WTC11 (cell line): ENCODE measurements around the gene AP1G2. TPM values are rescaled to one million over a fixed set of nuclear protein-coding genes. Genes with fewer than 3 reads are reported as not detected.

Experiments used
- ATAC-seq: fragments of 200-7000 bp; cut with Tn5 transposase; 2 replicates; pipeline ENCODE4 v1.10.0; 2021; ENCODE audit warnings: mild to moderate bottlenecking, moderate library complexity
- CTCF ChIA-PET: fragments of 300-600 bp; sonication (Branson Sonifier 250); formaldehyde crosslinking; loops from one replicate; lab custom pipeline; 2021; ENCODE audit warnings: antibody characterized with exemption; lab: Charles Lee
- POLR2A ChIA-PET: fragments of 350-600 bp; sonication (Branson Sonifier 250); formaldehyde crosslinking; loops from one replicate; lab custom pipeline; 2021; ENCODE audit warnings: antibody characterized with exemption; lab: Charles Lee
- DNase-seq: peaks from one replicate; pipeline ENCODE4 v3.0.0; 2021; ENCODE audit warnings: low spot score
- H3K27ac Mint-ChIP-seq: 2 replicates; pipeline ENCODE4 v1.8.0; 2021; ENCODE audit warnings: mixed read lengths
- H3K27me3 Mint-ChIP-seq: 2 replicates; pipeline ENCODE4 v1.8.0; 2021; ENCODE audit warnings: low read depth, mild to moderate bottlenecking, moderate library complexity, mixed read lengths
- H3K36me3 Mint-ChIP-seq: 2 replicates; pipeline ENCODE4 v1.8.0; 2021; ENCODE audit warnings: mixed read lengths
- H3K4me1 Mint-ChIP-seq: 2 replicates; pipeline ENCODE4 v1.8.0; 2022; ENCODE audit warnings: mixed read lengths
- H3K4me3 Mint-ChIP-seq: 2 replicates; pipeline ENCODE4 v1.8.0; 2021; ENCODE audit warnings: mild to moderate bottlenecking, moderate library complexity, mixed read lengths
- H3K9me3 Mint-ChIP-seq: 2 replicates; pipeline ENCODE4 v1.8.0; 2021; ENCODE audit warnings: mixed read lengths
- AR ChIP-seq: fragments of 250-450 bp; sonication (Bioruptor Pico); IDR thresholded peaks from 2 replicates; pipeline ENCODE4 v1.9.0; 2021; ENCODE audit warnings: mild to moderate bottlenecking
- ATF3 ChIP-seq: sonication (generic); formaldehyde crosslinking; conservative IDR thresholded peaks from 2 replicates; pipeline ENCODE4 v1.8.1; 2022; ENCODE audit warnings: mild to moderate bottlenecking, missing genetic modification reagents
- E2F4 ChIP-seq: sonication (generic); formaldehyde crosslinking; IDR thresholded peaks from 2 replicates; pipeline ENCODE4 v1.8.1; 2022; ENCODE audit warnings: low read depth, mild to moderate bottlenecking, moderate library complexity, missing genetic modification reagents, borderline replicate concordance
- ESRRA ChIP-seq: sonication (generic); formaldehyde crosslinking; IDR thresholded peaks from 2 replicates; pipeline ENCODE4 v1.8.1; 2022; ENCODE audit warnings: mild to moderate bottlenecking, missing genetic modification reagents, borderline replicate concordance
- ETV6 ChIP-seq: sonication (generic); formaldehyde crosslinking; IDR thresholded peaks from 2 replicates; pipeline ENCODE4 v1.8.1; 2022; ENCODE audit warnings: mild to moderate bottlenecking, missing genetic modification reagents
- FOXJ3 ChIP-seq: sonication (generic); formaldehyde crosslinking; IDR thresholded peaks from 2 replicates; pipeline ENCODE4 v1.9.0; 2021; ENCODE audit warnings: missing genetic modification reagents, mild to moderate bottlenecking, borderline replicate concordance
- FOXP1 ChIP-seq: sonication (generic); formaldehyde crosslinking; IDR thresholded peaks from 2 replicates; pipeline ENCODE4 v1.8.0; 2022; ENCODE audit warnings: missing genetic modification reagents, mild to moderate bottlenecking, moderate library complexity, borderline replicate concordance
- GABPB1 ChIP-seq: sonication (generic); formaldehyde crosslinking; IDR thresholded peaks from 2 replicates; pipeline ENCODE4 v1.8.1; 2023; ENCODE audit warnings: mild to moderate bottlenecking, missing genetic modification reagents
- JAZF1 ChIP-seq: fragments of 250-450 bp; sonication (Bioruptor Pico); IDR thresholded peaks from 2 replicates; pipeline ENCODE4 v1.9.0; 2021; ENCODE audit warnings: moderate library complexity, mild to moderate bottlenecking, inconsistent platforms
- JUN ChIP-seq: sonication (generic); formaldehyde crosslinking; IDR thresholded peaks from 2 replicates; pipeline ENCODE4 v1.8.0; 2023; ENCODE audit warnings: mild to moderate bottlenecking, missing genetic modification reagents
- MXD4 ChIP-seq: fragments of 250-450 bp; sonication (Bioruptor Pico); IDR thresholded peaks from 2 replicates; pipeline ENCODE4 v1.8.0; 2021; ENCODE audit warnings: mild to moderate bottlenecking, moderate library complexity, borderline replicate concordance
- NFATC4 ChIP-seq: fragments of 250-450 bp; sonication (Bioruptor Pico); IDR thresholded peaks from 2 replicates; pipeline ENCODE4 v1.9.0; 2021; ENCODE audit warnings: mild to moderate bottlenecking
- OVOL2 ChIP-seq: fragments of 250-450 bp; sonication (Bioruptor Pico); IDR thresholded peaks from 2 replicates; pipeline ENCODE4 v1.9.0; 2021; ENCODE audit warnings: mild to moderate bottlenecking, borderline replicate concordance
- PREB ChIP-seq: sonication (generic); formaldehyde crosslinking; IDR thresholded peaks from 2 replicates; pipeline ENCODE4 v1.8.1; 2022; ENCODE audit warnings: mild to moderate bottlenecking, missing genetic modification reagents, moderate library complexity, borderline replicate concordance
- PRRX2 ChIP-seq: fragments of 250-450 bp; sonication (Bioruptor Pico); IDR thresholded peaks from 2 replicates; pipeline ENCODE4 v1.8.0; 2021; ENCODE audit warnings: mild to moderate bottlenecking
- RORB ChIP-seq: fragments of 250-450 bp; sonication (Bioruptor Pico); IDR thresholded peaks from 2 replicates; pipeline ENCODE4 v1.9.0; 2021; ENCODE audit warnings: mild to moderate bottlenecking
- SP1 ChIP-seq: sonication (generic); formaldehyde crosslinking; conservative IDR thresholded peaks from 2 replicates; pipeline ENCODE4 v1.8.1; 2022; ENCODE audit warnings: missing genetic modification reagents
- STAT6 ChIP-seq: sonication (generic); formaldehyde crosslinking; conservative IDR thresholded peaks from 2 replicates; pipeline ENCODE4 v1.8.1; 2023; ENCODE audit warnings: mild to moderate bottlenecking, low read depth, missing genetic modification reagents, moderate library complexity
- ZNF121 ChIP-seq: sonication (generic); formaldehyde crosslinking; IDR thresholded peaks from 2 replicates; pipeline ENCODE4 v1.8.0; 2023; ENCODE audit warnings: missing genetic modification reagents
- ZNF138 ChIP-seq: sonication (generic); formaldehyde crosslinking; conservative IDR thresholded peaks from 2 replicates; pipeline ENCODE4 v1.8.1; 2022; ENCODE audit warnings: mild to moderate bottlenecking, moderate library complexity, missing genetic modification reagents
- total RNA-seq: library from RNA; stranded (reverse); gene quantifications from 3 replicates; pipeline ENCODE4 v1.2.3, GENCODE V29; 2021
- TF ChIP-seq, protein P1 (sequence below): sonication (generic); formaldehyde crosslinking; IDR thresholded peaks from 2 replicates; pipeline ENCODE4 v1.8.0; 2022; ENCODE audit warnings: mild to moderate bottlenecking, missing genetic modification reagents
- TF ChIP-seq, protein P2 (sequence below): sonication (generic); formaldehyde crosslinking; IDR thresholded peaks from 2 replicates; pipeline ENCODE4 v1.8.1; 2022; ENCODE audit warnings: missing genetic modification reagents, borderline replicate concordance
- TF ChIP-seq, protein P3 (sequence below): fragments of 250-450 bp; sonication (Bioruptor Pico); conservative IDR thresholded peaks from 2 replicates; pipeline ENCODE4 v1.9.0; 2021; ENCODE audit warnings: mild to moderate bottlenecking

AP1G2 gene
- total RNA-seq, 1 experiment from 2014 or later, result 122 TPM

- no peak for TF ChIP-seq MXD4
- TF ChIP-seq STAT6 (CRISPR knock-in tag), result no peak
- TF ChIP-seq FOXJ3 (CRISPR knock-in tag), result no peak
- no peak for TF ChIP-seq AR (CRISPR knock-in tag)
- TF ChIP-seq JUN (CRISPR knock-in tag), result no peak
- TF ChIP-seq PREB (CRISPR knock-in tag), result peak; percentile 64; the same call in 1 of the 2 replicates
- no peak for TF ChIP-seq JAZF1 (CRISPR knock-in tag)
- TF ChIP-seq NFATC4 (CRISPR knock-in tag), result no peak
- TF ChIP-seq SP1 (CRISPR knock-in tag), result peak; percentile 57
- peak; percentile 82 for TF ChIP-seq GABPB1 (CRISPR knock-in tag)
- no peak for TF ChIP-seq ZNF138
- no peak for TF ChIP-seq ESRRA (CRISPR knock-in tag)
- TF ChIP-seq ETV6 (CRISPR knock-in tag), result peak; percentile 80
- TF ChIP-seq OVOL2 (CRISPR knock-in tag), result no peak
- TF ChIP-seq RORB (CRISPR knock-in tag), result no peak
- TF ChIP-seq, protein P1, sequence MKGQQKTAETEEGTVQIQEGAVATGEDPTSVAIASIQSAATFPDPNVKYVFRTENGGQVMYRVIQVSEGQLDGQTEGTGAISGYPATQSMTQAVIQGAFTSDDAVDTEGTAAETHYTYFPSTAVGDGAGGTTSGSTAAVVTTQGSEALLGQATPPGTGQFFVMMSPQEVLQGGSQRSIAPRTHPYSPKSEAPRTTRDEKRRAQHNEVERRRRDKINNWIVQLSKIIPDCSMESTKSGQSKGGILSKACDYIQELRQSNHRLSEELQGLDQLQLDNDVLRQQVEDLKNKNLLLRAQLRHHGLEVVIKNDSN, result no peak; the same call in 1 of the 2 replicates
- TF ChIP-seq ZNF121 (CRISPR knock-in tag), result no peak
- 0 out of 2 replicates have a peak, but pooled peaks have one; percentile 73 for TF ChIP-seq FOXP1 (CRISPR knock-in tag)
Measured at GRCh38 chr14:23567186-23568020, at the start of gene AP1G2 (continued).

DNA sequence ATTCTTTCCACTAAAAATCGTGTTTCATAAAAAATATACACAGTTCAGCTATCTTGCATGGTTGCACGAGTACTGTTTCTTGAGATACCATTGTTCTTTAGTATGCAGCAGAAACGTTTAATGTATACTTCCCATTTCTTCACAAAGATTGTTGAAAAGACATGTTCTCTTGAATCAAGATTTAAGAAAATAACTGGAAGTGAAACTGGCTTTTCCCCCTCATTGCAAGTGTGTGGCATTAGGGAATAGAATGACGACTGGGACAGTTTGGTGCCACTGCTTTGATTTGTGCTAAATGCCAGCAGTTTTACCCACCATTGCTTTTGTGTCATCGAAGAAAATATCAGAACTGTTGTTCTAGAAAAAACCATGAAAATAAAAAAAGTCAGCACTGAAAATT, 48.3 kb upstream of the AP1G2 start:
- DNase-seq, result no peak
- no peak for ATAC-seq
- no peaks in the 10 kb centered on the region for H3K36me3 Mint-ChIP-seq
- TF ChIP-seq PRRX2 (CRISPR knock-in tag) (no peak), E2F4 (no peak), ATF3 (CRISPR knock-in tag) (no peak), JAZF1 (CRISPR knock-in tag) (no peak)
- TF ChIP-seq, protein P2, sequence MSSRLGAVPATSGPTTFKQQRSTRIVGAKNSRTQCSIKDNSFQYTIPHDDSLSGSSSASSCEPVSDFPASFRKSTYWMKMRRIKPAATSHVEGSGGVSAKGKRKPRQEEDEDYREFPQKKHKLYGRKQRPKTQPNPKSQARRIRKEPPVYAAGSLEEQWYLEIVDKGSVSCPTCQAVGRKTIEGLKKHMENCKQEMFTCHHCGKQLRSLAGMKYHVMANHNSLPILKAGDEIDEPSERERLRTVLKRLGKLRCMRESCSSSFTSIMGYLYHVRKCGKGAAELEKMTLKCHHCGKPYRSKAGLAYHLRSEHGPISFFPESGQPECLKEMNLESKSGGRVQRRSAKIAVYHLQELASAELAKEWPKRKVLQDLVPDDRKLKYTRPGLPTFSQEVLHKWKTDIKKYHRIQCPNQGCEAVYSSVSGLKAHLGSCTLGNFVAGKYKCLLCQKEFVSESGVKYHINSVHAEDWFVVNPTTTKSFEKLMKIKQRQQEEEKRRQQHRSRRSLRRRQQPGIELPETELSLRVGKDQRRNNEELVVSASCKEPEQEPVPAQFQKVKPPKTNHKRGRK (CRISPR knock-in tag), result no peak
- TF ChIP-seq, protein P3, sequence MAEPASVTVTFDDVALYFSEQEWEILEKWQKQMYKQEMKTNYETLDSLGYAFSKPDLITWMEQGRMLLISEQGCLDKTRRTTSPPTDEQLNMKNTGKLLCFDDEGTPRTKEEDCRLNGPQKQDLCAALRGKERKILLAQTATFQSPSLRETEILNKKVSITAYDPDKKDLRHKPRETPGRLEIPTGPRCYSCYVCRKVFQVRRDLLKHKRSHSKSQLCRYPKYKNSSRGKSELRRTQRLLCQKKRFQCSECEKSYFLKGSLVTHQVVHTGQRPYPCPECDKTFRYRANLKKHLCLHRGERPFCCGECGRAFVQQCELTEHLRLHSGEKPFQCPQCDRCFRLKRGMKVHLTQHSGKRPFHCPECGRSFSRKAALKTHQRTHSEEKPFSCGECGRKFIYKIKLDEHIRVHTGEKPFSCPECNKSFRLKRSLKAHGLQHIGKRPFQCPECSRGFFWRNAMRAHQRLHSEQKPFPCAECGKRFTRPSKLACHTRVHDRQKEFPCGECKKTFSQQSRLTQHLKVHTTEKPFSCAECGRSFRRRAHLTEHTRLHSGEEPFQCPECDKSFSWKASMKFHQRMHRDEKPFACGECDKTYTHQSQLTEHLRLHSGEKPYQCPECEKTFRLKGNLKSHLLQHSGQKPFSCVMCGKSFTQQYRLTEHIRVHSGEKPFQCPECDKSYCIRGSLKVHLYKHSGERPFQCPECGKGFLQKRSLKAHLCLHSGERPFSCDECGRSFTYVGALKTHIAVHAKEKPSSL, result no peak

More for the DNA sequence above, 48.3 kb upstream of the AP1G2 start:
- ChIA-PET CTCF (interaction anchor here (1.0 to 9.0 kb wide), 2 partner anchors 17 to 27 kb away, joined by 5 to 69 read pairs; no protein-coding TSS in a partner anchor), POLR2A (interaction anchor here (0.6 kb wide), 1 partner anchor 21 kb away, joined by 3 read pairs; no protein-coding TSS in a partner anchor)
- Mint-ChIP-seq H3K27me3 (peaks cover 17% of the 10 kb centered on the region), H3K9me3 (peaks cover 13% of the 10 kb centered on the region), H3K27ac (no peak overlapping the region), H3K4me1 (peaks cover 8% of the 10 kb centered on the region; the same call in 1 of the 2 replicates), H3K4me3 (no peak overlapping the region)
